IMR-90 (cell line): Measurements from ENCODE around the gene FADS1. TPM values are rescaled to one million over a fixed set of nuclear protein-coding genes. Genes with fewer than 3 reads are reported as not detected.

Source experiments
- ATAC-seq: fragments of 200-7000 bp; cut with Tn5 transposase; 2 replicates; pipeline ENCODE4 v1.9.1; 2020; ENCODE audit warnings: low read depth, mild to moderate bottlenecking, moderate library complexity
- BruUV-seq: library from RNA; stranded (reverse); fragments of 400-500 nt; replicated peaks from 2 replicates; lab custom pipeline; 2021; lab: Mats Ljungman, UMichigan
- CTCF ChIA-PET: fragments of 300-600 bp; formaldehyde crosslinking; extraction: SDS; loops from one replicate; lab custom pipeline; 2021; ENCODE audit warnings: antibody characterized with exemption; lab: Yijun Ruan, JAX
- POLR2A ChIA-PET: fragments of 300-600 bp; sonication (Branson Sonifier 250); formaldehyde crosslinking; loops from one replicate; lab custom pipeline; 2022; ENCODE audit warnings: antibody characterized with exemption; ENCODE audit not compliant: unreplicated experiment; lab: Charles Lee
- DNase-seq: peaks from one replicate; pipeline ENCODE4 v3.0.0; 2013
- H2AFZ ChIP-seq: replicated peaks from 2 replicates; pipeline ENCODE3; 2013; ENCODE audit warnings: low read length, mild to moderate bottlenecking; ENCODE audit not compliant: poor library complexity
- H2AK5ac ChIP-seq: 2 replicates; pipeline ENCODE4 v1.6.1; 2013; ENCODE audit warnings: low read depth, low read length, inconsistent platforms
- H2AK9ac ChIP-seq: replicated peaks from 2 replicates; pipeline ENCODE3; 2013; ENCODE audit warnings: mild to moderate bottlenecking, low read depth, low read length, moderate library complexity; ENCODE audit not compliant: poor library complexity
- H2BK120ac ChIP-seq: 2 replicates; pipeline ENCODE4 v1.6.1; 2013; ENCODE audit warnings: low read depth, low read length, inconsistent platforms
- H2BK15ac ChIP-seq: 3 replicates; pipeline ENCODE4 v1.6.1; 2013; ENCODE audit warnings: low read depth, low read length, inconsistent platforms
- H2BK20ac ChIP-seq: 2 replicates; pipeline ENCODE4 v1.6.1; 2013; ENCODE audit warnings: low read depth, mild to moderate bottlenecking, inconsistent platforms, low read length, moderate library complexity
- H2BK5ac ChIP-seq: 2 replicates; pipeline ENCODE4 v1.6.1; 2013; ENCODE audit warnings: mild to moderate bottlenecking, low read depth, low read length, inconsistent platforms; ENCODE audit not compliant: poor library complexity, severe bottlenecking
- H3K14ac ChIP-seq: replicated peaks from 2 replicates; pipeline ENCODE4 v1.6.1; 2013; ENCODE audit warnings: low read depth, low read length, inconsistent platforms
- H3K18ac ChIP-seq: 2 replicates; pipeline ENCODE4 v1.6.1; 2013; ENCODE audit warnings: low read depth, low read length, control low read depth
- H3K23ac ChIP-seq: 2 replicates; pipeline ENCODE4 v1.6.1; 2013; ENCODE audit warnings: low read depth, low read length, inconsistent platforms
- H3K27ac ChIP-seq: 2 replicates; pipeline ENCODE4 v1.5.1; 2013; ENCODE audit warnings: mild to moderate bottlenecking, control low read depth, low read length; ENCODE audit not compliant: insufficient read depth
- H3K27me3 ChIP-seq: 2 replicates; pipeline ENCODE4 v1.6.1; 2013; ENCODE audit warnings: low read length; ENCODE audit not compliant: control insufficient read depth, insufficient read depth
- H3K36me3 ChIP-seq: 2 replicates; pipeline ENCODE4 v1.6.1; 2013; ENCODE audit warnings: low read length, mixed read lengths; ENCODE audit not compliant: control insufficient read depth, insufficient read depth
- H3K4ac ChIP-seq: 2 replicates; pipeline ENCODE4 v1.6.1; 2013; ENCODE audit warnings: low read depth, low read length, inconsistent platforms
- H3K4me1 ChIP-seq: 2 replicates; pipeline ENCODE4 v1.6.1; 2013; ENCODE audit warnings: low read length, mixed read lengths; ENCODE audit not compliant: control insufficient read depth, insufficient read depth
- H3K4me2 ChIP-seq: 2 replicates; pipeline ENCODE4 v1.6.1; 2013; ENCODE audit warnings: low read depth, mild to moderate bottlenecking, control low read depth, low read length, moderate library complexity
- H3K4me3 ChIP-seq: 2 replicates; pipeline ENCODE4 v1.5.1; 2013; ENCODE audit warnings: low read depth, mild to moderate bottlenecking, control low read depth, low read length, moderate library complexity; ENCODE audit not compliant: insufficient read depth
- H3K56ac ChIP-seq: 2 replicates; pipeline ENCODE4 v1.6.1; 2013; ENCODE audit warnings: low read length, inconsistent platforms; ENCODE audit not compliant: insufficient read depth; ENCODE audit errors: extremely low read depth
- H3K79me1 ChIP-seq, 2 experiments: 2 replicates each; pipeline ENCODE4 v1.6.1; 2013; ENCODE audit warnings: low read length in 2 of 2, inconsistent platforms in 1 of 2, low read depth in 1 of 2
- H3K9ac ChIP-seq: 2 replicates; pipeline ENCODE4 v1.6.1; 2013; ENCODE audit warnings: low read depth, low read length, control low read depth
- H3K9me1 ChIP-seq: 2 replicates; pipeline ENCODE4 v1.6.1; 2013; ENCODE audit warnings: low read length, inconsistent platforms; ENCODE audit not compliant: insufficient read depth
- H3K9me3 ChIP-seq: 2 replicates; pipeline ENCODE4 v1.6.1; 2013; ENCODE audit warnings: low read length; ENCODE audit not compliant: control insufficient read depth, insufficient read depth
- H4K20me1 ChIP-seq: 2 replicates; pipeline ENCODE4 v1.6.1; 2013; ENCODE audit warnings: low read length, inconsistent platforms; ENCODE audit not compliant: insufficient read depth
- H4K5ac ChIP-seq: 2 replicates; pipeline ENCODE4 v1.6.1; 2013; ENCODE audit warnings: mild to moderate bottlenecking, low read depth, low read length, control low read depth
- H4K8ac ChIP-seq, 2 experiments: 2 replicates each; pipeline ENCODE4 v1.6.1; 2013; ENCODE audit warnings: low read depth in 2 of 2, low read length in 2 of 2, control low read depth in 1 of 2, inconsistent platforms in 1 of 2
- H4K91ac ChIP-seq: 2 replicates; pipeline ENCODE4 v1.6.1; 2013; ENCODE audit warnings: low read depth, low read length, inconsistent platforms; ENCODE audit not compliant: insufficient read depth
- CHD1 ChIP-seq: IDR thresholded peaks from 2 replicates; pipeline ENCODE4 v1.6.1; 2012; ENCODE audit warnings: low read depth, low read length, improper control_type of control experiment
- MAZ ChIP-seq: IDR thresholded peaks from 2 replicates; pipeline ENCODE4 v1.6.1; 2012; ENCODE audit warnings: low read depth, mild to moderate bottlenecking, low read length, improper control_type of control experiment, moderate library complexity, borderline replicate concordance
- RFX5 ChIP-seq: IDR thresholded peaks from 2 replicates; pipeline ENCODE4 v1.8.0; 2012; ENCODE audit warnings: low read depth, mild to moderate bottlenecking, low read length, moderate library complexity
- WGBS, 2 experiments: methylation state at CpG; one replicate each; pipeline versions ENCODE4 v1.1.5 to v1.1.7; 2013; ENCODE audit warnings: missing lambda C conversion rate in 2 of 2; ENCODE audit not compliant: insufficient read length in 1 of 2; ENCODE audit errors: extremely low coverage in 2 of 2; 5-methylcytosine and 5-hydroxymethylcytosine counted together
- dilution Hi-C: fragments of 300-500 bp; cut with HindIII; formaldehyde crosslinking; loops from one replicate; pipeline ENCODE4 v1.14.3; 2018; ENCODE audit warnings: low sequenced_read_pairs; ENCODE audit not compliant: unreplicated experiment
- in situ Hi-C: fragments of 300-500 bp; cut with MboI; formaldehyde crosslinking; loops from 3 replicates; pipeline ENCODE4 v1.14.3; 2019; ENCODE audit warnings: low sequenced_read_pairs, inconsistent platforms, mixed read lengths
- intact Hi-C: fragments of 100-400 bp; cut with micrococcal nuclease; formaldehyde crosslinking; loops from 2 replicates; pipeline ENCODE4 v1.10.0; 2022
- polyA plus RNA-seq, 3 experiments: library from polyadenylated mRNA; depleted of rRNA; stranded (reverse); fragments of >200 nt; gene quantifications; 2 replicates each; pipeline ENCODE4 v1.2.3, GENCODE V29; 2012; ENCODE audit warnings: low replicate concordance in 1 of 3
- total RNA-seq: library from RNA; depleted of rRNA; stranded (reverse); fragments of >200 nt; gene quantifications from 2 replicates; pipeline ENCODE4 v1.2.3, GENCODE V29; 2012
- TF ChIP-seq, protein P1 (sequence below): conservative IDR thresholded peaks from 2 replicates; pipeline ENCODE4 v1.5.1; 2012; ENCODE audit warnings: mild to moderate bottlenecking, low read depth, low read length, improper control_type of control experiment

The FADS1 gene
- total and polyA plus RNA-seq, 2 of the 4 experiments (the other 2 are of a cell fraction), result 16.3 to 18.4 TPM

DNA sequence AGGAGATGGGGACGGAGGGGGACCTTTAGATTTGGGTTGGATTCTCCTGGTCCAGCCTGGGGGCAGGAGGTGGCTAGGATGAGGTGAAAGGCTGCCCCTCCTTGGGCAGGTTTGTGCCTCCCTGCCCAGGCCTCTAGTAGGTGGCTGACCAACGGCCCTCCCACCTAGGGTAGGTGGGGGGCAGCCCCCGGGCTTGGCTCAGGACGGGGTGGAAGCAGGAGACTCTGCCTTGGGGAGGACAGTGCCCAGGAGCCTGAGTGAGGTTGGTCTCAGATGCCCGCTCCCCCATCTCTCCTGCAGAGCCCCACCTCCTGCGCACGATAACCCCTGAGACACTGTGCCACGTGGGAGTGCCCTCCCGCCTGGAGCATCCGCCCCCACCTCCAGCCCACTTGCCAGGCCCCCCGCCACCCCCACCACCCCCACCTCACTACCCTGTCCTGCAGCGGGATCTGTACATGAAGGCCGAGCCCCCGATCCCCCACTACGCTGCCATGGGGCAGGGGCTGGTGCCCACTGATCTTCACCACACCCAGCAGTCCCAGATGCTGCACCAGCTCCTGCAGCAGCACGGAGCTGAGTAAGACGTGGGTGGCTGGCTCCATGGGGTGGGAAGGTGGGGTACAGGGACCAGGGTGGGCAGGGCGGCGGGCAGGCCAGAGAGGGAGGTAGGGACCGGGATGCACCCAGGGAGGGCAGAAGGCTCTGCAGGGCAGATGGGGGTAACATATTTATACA is 46.7 kb downstream of the FADS1 start (continued):
- TF ChIP-seq CHD1 (no peak), RFX5 (no peak)

- in situ Hi-C loops (no loop called here), intact Hi-C loops (no loop called here), dilution Hi-C loops (no loop called here)
- Histone ChIP-seq H3K14ac (0 out of 2 replicates have a peak overlapping the region, but pooled peaks have one; percentile 22), H3K9me1 (no peaks in the 10 kb centered on the region), H3K27me3 (no peaks in the 10 kb centered on the region), H3K9me3 (no peaks in the 10 kb centered on the region), H4K8ac (peak overlapping the region; percentile 67 to 92), H2AK9ac (peak overlapping the region; percentile 88), H3K4me1 (peaks cover 10% of the 10 kb centered on the region), H2BK15ac (no peak overlapping the region), H2BK5ac (peak overlapping the region; percentile 39), H3K4me2 (peak overlapping the region; percentile 14), H3K36me3 (no peaks in the 10 kb centered on the region), H2BK20ac (no peak overlapping the region), H3K4ac (peak overlapping the region; percentile 65), H3K79me1 (no peaks in the 10 kb centered on the region; a peak in 1 of 4 replicates), H4K91ac (peak overlapping the region; percentile 81), H4K20me1 (no peaks in the 10 kb centered on the region), H3K56ac (no peak overlapping the region), H3K4me3 (no peak overlapping the region), H2BK120ac (0 out of 2 replicates have a peak overlapping the region, but pooled peaks have one; percentile 48), H3K27ac (peak overlapping the region; percentile 49), H3K9ac (peak overlapping the region; percentile 35; the same call in 1 of the 2 replicates), H3K18ac (peak overlapping the region; percentile 54; the same call in 1 of the 2 replicates), H2AK5ac (peak overlapping the region; percentile 59; the same call in 1 of the 2 replicates), H4K5ac (peak overlapping the region; percentile 88; the same call in 1 of the 2 replicates), H3K23ac (no peak overlapping the region), H2AFZ (peak overlapping the region; percentile 78)
- POLR2A ChIA-PET, result no interaction called here
- peak; percentile 48 for DNase-seq
- CTCF ChIA-PET, result interaction anchor here (0.6 kb wide), 1 partner anchor 58 kb away, joined by 3 read pairs; no protein-coding TSS in a partner anchor
- peak; percentile 80 for ATAC-seq
- 61% methylated on average over 10 of the region's 33 CpGs; no CpG with 5 or more reads in 1 of the 2 experiments for WGBS, 2 experiments
- BruUV-seq, result no TSS peak
- TF ChIP-seq, protein P1, sequence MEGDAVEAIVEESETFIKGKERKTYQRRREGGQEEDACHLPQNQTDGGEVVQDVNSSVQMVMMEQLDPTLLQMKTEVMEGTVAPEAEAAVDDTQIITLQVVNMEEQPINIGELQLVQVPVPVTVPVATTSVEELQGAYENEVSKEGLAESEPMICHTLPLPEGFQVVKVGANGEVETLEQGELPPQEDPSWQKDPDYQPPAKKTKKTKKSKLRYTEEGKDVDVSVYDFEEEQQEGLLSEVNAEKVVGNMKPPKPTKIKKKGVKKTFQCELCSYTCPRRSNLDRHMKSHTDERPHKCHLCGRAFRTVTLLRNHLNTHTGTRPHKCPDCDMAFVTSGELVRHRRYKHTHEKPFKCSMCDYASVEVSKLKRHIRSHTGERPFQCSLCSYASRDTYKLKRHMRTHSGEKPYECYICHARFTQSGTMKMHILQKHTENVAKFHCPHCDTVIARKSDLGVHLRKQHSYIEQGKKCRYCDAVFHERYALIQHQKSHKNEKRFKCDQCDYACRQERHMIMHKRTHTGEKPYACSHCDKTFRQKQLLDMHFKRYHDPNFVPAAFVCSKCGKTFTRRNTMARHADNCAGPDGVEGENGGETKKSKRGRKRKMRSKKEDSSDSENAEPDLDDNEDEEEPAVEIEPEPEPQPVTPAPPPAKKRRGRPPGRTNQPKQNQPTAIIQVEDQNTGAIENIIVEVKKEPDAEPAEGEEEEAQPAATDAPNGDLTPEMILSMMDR, result peak; percentile 47
- TF ChIP-seq RFX5, result no peak
- TF ChIP-seq MAZ, result peak; percentile 47; the same call in 1 of the 2 replicates
Observed at GRCh38 chr11:61769169-61769920, 47.5 kb downstream of the FADS1 start.
